ENCODE measurements around the gene BRSK1.
A peak's percentile ranks its signal among the peaks of the same experiment; 100 is the strongest.

The BRSK1 gene

GRCh38 chr19:55254625-55254977 is 29.2 kb upstream of the BRSK1 start:
- DNase-seq = no peak

GRCh38 chr19:55255618-55256423 is 28.0 kb upstream of the BRSK1 start:
- no peak for DNase-seq

GRCh38 chr19:55256562-55257460 is 27.0 kb upstream of the BRSK1 start:
- no peak for DNase-seq

- DNase-seq = peak; percentile 50
Observed at GRCh38 chr19:55257461-55258420, 26.1 kb upstream of the BRSK1 start.

- DNase-seq = no peak
Observed at GRCh38 chr19:55258476-55258827, 25.3 kb upstream of the BRSK1 start.

GRCh38 chr19:55258828-55259539 is 24.8 kb upstream of the BRSK1 start, which contains the start of gene PPP6R1:
PPP6R1 (minus strand) TSS chr19:55259017; CDS start chr19:55247103, 11,914 bp downstream.
- DNase-seq = peak; percentile 100

GRCh38 chr19:55259540-55260210 is 24.1 kb upstream of the BRSK1 start:
- DNase-seq = no peak

GRCh38 chr19:55261671-55262126 is 22.1 kb upstream of the BRSK1 start:
- DNase-seq = no peak

GRCh38 chr19:55262359-55262758 is 21.4 kb upstream of the BRSK1 start:
- no peak for DNase-seq

- no peak for DNase-seq
Observed at GRCh38 chr19:55264531-55264930, 19.3 kb upstream of the BRSK1 start.

- no peak for DNase-seq
Observed at GRCh38 chr19:55265173-55265572, 18.6 kb upstream of the BRSK1 start.

GRCh38 chr19:55265723-55266386 is 17.9 kb upstream of the BRSK1 start:
- no peak for DNase-seq

- no peak for DNase-seq
Observed at GRCh38 chr19:55266404-55266803, 17.4 kb upstream of the BRSK1 start.

GRCh38 chr19:55266840-55267239 is 17.0 kb upstream of the BRSK1 start:
- no peak for DNase-seq

- no peak for DNase-seq
Observed at GRCh38 chr19:55269299-55269698, 14.5 kb upstream of the BRSK1 start.

GRCh38 chr19:55270172-55270942 is 13.4 kb upstream of the BRSK1 start:
- DNase-seq = no peak

- no peak for DNase-seq
Observed at GRCh38 chr19:55272142-55272541, 11.7 kb upstream of the BRSK1 start.

- DNase-seq = no peak
Observed at GRCh38 chr19:55273978-55274707, 9.7 kb upstream of the BRSK1 start.

All from retina (tissue), 1 donor.